IPS DF 4.7 (cell line): ENCODE measurements around the gene VPS16.
"Not testable (repeated sequence)": the region's sequence is repeated elsewhere in the genome, so short reads cannot be mapped to it uniquely, and the experiment has no call there.

ENCODE experiments used
- DNase-seq: peaks from one replicate; pipeline ENCODE4 v3.0.0-alpha.2; 2013; ENCODE audit warnings: low spot score; ENCODE audit errors: extremely low read depth

Gene VPS16

DNA sequence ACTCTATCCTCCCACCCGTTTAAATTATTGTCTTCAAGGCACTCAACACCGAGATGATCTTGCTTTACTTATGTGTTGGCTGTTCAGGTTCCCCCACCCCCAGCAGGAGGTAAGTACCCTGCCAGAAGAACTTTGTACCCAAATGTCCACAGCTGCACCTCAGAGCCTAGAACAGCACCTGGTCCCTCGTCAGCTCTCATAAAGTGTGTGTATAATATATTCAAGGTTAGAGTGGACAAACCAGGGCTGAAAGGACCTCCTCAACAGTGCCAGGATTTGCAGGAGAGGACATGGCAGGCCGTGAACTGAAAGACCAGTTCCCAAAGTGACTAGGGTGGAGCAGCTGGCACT is 34.2 kb upstream of the VPS16 start:
- DNase-seq, result no peak

DNA sequence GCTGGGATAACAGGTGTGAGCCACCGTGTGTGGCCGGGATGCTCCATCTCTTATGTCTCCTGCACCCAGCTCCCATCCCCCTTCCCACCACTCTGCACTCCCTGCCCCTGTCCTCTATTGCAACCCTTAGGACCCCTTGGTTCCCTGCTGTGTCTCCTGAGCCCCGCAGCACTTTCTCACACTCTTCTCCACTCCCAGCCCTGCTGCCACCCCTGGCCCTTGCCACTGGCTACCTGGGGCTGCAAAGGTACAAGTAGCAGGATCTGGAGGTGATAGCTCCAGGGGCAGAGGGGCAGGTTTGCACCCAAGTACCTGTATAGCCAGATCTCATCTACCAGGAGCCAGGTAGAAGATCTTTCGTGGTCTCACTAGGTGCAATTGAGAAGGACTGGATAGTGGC is 33.5 kb upstream of the VPS16 start:
- DNase-seq, result no peak

DNA sequence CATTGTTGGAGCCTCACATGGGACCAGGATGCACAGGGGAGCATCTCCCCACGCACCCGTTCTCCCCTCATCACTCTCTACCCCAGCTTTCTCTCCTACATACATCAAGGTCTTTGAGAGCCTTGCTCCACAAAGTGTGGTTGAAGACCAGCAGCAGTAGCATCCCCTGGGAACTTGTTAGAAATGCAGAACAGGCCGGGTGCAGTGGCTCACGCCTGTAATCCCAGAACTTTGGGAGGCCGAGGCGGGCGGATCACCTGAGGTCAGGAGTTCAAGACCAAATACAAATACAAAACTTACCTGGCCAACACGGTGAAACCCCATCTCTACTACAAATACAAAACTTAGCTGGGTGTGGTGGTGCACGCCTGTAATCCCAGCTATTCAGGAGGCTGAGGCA is 32.6 kb upstream of the VPS16 start:
- DNase-seq, result not testable (repeated sequence)

DNA sequence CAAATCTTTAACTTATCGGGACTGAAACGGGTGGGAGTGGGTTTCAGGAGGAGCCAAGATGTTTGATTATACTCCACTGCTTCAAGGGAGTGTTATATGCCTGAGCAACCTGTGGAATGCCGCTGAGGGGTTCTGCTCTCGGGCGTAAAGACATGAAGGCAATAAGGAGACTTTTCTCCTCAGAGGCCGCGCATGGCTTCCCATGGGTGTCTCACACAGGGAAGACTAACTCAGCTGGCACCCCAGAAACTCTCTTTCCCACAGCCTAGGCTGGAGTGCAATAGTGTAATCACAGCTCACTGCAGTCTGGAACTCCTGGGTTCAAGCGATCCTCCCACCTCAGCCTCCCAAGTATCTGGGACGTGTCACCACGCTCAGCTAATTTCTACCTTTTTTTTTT is 30.9 kb upstream of the VPS16 start:
- no peak for DNase-seq

DNA sequence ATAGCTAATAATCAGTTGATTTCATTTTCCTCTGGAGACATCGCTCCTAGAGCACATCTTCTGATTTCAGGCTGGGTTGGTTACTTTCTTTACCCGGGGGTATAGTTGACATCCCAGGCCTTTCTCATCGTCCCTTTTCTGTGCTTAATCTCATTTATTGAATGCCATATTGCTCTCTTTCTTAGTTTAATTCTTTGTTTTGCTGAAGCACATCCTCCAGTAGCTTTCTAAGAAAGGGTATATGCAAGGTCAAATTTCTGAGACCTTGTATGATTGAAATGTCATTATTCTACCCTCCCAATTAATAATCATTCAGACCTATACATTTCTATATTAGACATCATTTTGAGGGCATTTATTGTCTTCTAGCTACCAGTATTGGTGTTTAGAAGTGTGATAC is 28.4 kb upstream of the VPS16 start:
- DNase-seq, result no peak

DNA sequence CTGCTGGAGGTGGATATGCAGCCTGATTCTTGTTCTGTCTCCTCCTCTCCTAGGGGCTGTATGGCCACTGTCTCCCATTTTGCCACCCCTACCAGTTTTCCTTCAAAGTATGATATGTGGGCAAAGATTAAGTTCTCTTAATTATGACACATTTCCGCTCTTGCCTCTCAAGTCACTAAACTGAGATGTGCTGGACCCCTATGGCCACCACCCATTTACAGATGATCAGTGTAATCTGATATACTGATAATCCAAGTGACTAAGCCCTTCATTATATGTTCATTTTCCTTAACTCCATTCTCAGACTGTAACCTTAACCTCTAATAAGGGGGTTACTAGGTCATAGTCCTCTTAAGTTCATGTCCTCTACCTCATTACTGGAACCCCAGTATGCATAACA is 26.5 kb upstream of the VPS16 start:
- DNase-seq, result no peak

DNA sequence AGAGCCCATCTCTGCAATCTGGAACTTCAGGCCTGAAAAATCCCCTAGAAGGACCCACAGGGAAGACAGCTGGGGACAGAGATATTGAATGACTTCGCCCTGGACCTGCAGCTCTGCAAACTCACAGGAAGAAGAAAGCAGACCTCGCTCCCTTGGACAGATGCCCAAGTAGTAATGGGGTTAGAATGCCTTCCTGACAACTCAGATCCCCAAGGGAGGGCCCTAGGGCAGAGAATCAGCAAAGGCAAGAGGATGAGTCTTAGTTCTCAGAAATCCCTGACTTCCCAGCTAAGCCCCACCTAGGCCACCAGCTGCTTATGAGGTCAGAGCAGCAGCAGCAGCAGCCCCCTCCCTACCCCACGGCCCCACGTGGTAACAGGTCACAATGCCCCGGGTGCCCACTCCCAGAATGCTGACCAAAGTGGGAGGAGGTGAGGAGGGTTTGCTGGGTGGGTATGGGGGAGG is 25.9 kb upstream of the VPS16 start, which contains the start of gene C20orf141:
Gene C20orf141, plus strand, starts transcription at position 401 of the 465 bp plus-strand sequence. CDS start 198 bp downstream, outside the sequence.
- no peak for DNase-seq

DNA sequence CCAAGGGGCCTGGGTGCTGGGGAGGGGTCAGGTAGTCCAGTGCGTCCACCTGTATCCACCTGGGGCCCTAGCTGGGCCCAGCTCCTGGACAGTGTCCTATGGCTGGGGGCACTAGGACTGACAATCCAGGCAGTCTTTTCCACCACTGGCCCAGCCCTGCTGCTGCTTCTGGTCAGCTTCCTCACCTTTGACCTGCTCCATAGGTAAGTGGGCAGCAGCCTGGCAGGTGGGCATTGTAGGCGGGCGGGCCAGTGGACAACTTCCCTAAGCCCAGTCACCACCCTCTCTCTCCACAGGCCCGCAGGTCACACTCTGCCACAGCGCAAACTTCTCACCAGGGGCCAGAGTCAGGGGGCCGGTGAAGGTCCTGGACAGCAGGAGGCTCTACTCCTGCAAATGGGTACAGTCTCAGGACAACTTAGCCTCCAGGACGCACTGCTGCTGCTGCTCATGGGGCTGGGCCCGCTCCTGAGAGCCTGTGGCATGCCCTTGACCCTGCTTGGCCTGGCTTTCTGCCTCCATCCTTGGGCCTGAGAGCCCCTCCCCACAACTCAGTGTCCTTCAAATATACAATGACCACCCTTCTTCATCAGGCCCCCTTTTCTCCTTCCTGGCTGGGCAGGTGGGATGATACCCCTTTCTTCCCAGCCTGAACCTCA is 25.2 kb upstream of the VPS16 start:
- no peak for DNase-seq

DNA sequence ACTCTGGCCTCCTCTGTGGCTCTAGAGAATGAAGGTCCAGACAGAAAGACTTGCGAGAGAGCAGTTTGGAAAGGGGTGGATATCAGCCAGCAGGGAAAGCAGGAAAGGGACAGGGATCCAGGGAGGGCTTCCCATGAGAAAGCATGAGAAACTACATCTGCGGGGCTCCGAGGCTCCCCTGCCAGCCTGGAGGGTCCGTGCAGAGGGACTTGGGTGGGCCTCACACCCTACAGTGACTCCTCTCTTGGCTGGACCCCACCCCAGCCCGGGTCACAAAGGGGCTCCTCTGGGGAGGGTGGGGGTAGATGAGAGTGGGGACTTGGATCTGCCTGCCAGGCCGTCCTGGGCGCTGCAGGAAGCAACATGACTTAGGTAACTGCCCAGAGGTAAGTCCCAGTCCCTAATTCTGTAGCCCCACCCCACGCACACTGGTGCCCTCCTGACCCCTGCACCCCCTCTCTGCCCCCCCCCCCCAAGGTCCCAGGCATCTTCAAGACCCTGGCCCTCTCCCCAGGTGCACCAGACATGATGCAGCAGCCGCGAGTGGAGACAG is 24.4 kb upstream of the VPS16 start, which contains the start of gene TMEM239:
Gene TMEM239, plus strand, starts transcription at position 335 of the 553 bp plus-strand sequence. Its CDS starts 191 bp downstream, at position 526.
- DNase-seq, result no peak

DNA sequence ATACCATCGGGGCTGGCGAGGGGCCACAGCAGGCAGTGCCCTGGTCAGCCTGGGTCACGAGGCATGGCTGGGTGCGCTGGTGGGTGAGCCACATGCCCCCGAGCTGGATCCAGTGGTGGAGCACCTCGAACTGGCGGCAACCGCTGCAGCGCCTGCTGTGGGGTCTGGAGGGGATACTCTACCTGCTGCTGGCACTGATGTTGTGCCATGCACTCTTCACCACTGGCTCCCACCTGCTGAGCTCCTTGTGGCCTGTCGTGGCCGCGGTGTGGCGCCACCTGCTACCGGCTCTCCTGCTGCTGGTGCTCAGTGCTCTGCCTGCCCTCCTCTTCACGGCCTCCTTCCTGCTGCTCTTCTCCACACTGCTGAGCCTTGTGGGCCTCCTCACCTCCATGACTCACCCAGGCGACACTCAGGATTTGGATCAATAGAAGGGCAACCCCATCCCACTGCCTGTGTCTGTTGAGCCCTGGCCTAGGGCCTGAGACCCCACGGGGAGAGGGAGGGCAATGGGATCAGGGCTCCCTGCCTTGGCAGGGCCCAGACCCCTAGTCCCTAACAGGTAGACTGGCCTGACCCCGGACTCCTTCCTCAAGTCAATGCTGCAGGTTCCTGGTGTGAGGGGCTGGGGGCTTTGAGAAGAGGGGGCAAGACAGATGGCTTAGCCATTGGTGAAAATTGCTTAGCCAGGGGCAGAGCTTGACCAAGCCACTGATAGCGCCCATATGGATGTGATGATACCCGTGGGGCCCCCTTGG is 23.8 kb upstream of the VPS16 start:
- no peak for DNase-seq

DNA sequence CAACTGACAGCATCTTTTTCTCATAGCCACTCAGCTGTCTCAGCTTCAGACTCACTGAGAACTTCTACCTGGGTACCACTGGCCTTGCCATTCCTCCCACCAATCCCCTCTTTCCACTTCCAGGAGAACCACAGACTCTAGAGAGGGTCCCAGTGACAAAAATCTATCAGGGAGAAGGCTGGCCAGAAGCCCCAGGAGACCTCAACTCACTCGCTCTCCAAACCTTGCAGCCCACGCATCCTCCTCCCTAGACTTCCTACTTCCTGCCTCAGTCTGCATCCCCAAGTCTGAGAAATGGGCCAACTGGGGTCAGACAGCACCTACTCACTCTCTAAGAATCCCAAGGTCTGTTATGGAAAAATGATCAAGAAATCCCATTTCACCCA is 23.2 kb upstream of the VPS16 start:
- DNase-seq, result no peak

DNA sequence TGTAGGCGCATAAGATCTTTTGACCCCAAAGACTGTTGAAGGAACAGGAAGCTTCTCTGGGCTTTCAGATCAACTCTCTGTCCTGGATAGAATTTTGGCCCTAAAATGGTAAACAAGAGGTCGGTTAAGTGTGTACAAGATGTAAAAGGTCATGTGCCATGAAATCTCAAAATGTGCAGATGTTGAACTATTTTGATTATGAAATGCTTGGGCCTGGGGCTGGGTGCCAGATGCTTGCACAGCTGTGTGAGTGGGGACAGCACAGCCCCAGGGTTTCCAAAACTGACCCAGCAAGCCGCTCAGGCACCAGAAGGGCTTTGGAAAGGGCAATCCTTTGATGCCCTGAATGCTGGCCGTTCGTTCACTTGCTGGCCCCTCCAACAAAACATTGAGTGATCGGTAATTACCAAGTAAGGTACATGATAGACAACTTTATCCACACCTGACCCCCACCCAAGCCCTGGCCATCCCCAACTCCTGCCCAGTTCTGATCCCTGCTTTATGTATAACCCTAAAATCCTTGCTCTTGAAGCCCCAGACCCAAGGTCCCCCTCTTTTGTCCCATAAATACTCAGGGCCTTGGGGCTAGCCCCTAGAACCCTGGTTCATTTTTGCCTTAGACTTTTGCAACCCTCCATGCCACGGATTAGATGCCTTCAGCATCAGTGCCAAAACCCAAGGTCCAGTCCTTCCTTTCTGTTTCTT is 22.5 kb upstream of the VPS16 start:
- DNase-seq, result no peak

DNA sequence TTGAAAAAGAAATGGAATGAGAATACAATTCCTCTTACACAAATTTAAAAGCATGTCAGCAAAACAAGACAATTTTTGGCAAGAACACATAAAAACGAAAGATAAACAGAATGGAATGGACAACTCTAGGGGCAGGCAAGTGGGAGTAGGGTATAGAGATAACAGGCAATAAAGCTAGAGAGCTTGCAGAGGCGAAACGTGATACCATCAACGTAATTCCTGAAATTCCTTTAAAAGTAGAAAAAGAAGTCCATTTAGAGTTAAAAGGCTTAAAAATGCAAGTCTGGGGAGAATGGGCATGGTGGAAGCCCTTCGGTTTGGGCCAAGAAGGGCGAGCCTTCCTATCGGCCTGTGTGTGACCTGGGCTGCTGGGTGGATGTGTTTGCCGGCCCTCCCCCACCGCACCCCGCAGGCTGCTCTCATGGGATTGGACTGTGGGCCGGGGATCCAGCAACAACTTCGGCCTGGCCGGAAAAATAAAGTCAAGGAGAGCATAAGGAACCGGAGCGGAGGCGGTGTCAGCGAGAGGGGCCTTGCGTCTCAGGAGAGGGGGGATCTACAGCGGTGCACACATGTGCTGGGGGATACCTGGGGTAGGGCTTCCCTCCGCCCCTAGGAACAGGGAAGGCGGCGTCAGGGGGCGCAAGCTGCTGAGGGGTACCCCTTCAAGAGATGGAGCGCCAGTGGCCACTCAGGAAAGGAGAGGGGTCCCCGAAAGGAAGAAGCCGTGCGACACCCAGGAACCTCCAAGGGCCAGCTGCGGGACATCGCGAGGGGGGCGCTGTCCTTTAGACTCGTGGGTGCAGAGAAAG is 20.3 kb upstream of the VPS16 start:
- no peak for DNase-seq

DNA sequence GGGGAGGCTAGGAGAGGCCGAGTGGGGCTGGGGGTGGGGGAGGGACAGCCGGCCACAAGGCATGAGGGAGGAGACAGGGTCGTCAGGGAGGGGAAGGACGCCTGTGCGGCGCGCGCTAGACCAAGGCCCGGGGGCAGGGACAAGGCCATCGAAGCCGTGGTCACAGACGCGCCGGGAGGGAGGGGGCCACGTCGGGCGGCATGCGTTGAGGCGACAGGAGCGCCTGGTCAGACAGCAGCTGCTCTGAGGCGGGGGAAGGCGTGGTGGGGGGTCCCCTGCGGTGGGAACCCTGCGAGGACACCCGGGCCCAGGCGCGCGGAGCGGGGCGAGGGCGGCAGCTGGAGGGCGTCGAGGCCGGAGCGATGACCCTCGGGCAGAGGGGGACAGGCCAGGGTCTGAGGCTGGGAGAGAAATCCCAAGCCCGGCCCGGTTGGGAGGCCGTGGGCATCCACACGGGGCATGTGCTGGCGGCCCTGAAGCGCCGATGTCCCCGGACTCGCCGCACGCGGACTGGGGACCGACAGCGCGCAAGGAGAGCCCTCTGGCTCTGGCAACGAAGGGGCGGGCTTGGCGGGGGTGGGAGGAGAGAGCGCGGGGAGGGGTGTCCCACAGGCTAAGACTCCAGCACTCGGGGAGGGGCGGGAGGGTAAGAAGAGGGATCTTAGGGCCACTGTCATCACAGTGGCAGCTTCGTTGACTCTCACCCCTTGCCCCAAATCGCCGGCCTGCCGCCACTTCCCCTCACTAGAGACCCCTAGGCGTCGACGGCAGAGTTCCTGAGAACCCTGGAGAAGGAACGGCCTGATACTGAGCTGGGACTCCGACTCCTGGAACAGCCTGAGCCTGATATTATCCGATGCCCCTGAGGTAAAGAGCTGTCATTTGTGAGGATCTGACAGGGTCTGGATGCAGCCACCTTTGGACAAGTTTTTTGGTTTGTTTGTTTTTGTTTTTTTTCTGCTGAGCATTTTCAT is 19.4 kb upstream of the VPS16 start:
- no peak for DNase-seq

DNA sequence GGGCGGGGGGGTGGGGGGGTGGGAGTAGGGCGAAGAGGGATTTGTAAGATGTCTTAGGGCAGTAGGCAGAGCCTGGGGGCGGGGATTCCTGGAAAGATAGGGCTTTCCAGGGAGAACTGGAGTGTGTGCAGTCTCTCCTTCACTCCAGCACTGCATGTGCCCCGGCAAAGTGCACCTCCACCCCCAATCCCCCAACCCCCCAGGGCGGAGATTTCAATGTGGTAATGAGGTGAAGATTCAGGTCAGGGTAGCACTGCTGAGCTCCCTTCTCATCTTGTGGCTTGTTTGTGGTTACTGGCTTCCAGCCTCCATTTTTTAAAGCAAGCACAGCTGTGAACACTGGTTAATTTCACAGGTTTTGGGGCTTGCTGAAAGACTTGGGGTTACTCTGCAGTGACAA is 18.5 kb upstream of the VPS16 start:
- DNase-seq, result no peak

DNA sequence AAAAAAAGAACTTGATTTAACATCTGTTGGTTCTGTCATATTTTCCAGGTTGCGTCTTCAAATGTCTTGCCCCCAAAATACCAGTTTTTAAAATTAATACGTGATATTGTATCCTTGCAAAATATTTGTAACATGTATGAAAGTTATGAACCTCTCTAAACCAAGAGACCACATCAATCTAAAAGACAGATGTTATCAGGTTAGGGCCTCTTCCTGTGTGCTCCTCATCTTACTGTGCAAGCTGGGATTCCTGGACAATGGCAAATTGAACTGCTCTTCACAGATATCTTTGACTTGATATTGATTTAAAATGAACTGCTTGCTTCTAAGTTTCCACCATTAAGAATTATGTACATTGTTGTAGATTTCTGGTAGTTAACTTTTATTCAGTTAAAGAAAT is 14.8 kb upstream of the VPS16 start:
- DNase-seq, result no peak

DNA sequence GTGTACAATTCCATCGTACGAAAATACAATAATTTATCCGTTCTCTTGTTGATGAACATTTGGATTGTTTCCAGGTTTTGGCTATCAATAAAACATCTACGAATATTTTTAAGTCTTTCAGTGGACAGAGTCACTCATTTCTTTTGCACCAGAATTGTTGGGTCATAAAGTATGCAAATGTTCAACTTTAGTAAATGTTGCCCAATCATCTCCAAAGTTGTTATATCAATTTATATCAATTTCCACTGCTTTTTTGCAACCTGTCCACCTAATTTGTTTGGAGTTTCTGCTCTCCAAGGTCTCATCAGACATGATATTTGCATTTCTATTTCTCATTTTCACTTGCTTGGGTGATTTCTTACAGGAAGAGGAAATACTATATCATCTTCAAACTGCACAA is 13.9 kb upstream of the VPS16 start:
- no peak for DNase-seq

DNA sequence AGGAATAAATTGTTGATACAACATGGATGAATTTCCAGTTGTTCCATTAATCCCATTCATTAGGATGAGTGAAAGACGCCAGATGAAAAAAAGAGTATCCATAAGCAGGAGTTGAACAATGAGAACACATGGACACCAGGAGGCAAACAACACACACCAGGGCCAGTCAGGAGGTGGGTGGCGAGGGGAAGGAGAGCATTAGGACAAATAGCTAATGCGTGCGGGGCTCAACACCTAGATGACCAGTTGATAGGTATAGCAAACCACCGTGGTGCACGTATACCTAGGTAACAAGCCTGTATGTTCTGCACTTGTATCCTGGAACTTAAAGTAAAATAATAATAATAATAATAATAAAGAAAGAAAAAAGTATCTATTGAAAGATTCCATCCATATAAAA is 11.2 kb upstream of the VPS16 start:
- DNase-seq, result no peak

DNA sequence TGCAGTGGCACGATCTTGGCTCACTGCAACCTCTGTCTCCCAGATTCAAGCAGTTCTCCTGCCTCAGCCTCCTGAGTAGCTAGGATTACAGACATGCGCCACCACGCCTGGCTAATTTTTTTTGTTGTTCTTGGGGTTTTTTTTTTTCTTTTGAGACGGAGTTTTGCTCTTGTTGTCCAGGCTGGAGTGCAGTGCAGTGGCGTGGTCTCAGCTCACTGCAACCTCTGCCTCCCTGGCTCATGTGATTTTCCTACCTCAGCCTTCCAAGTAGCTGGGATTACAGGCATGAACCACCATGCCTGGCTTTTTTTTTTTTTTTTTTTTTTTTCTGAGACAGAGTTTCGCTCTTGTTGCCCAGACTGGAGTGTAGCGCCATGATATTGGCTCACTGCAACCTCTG is 9.3 kb upstream of the VPS16 start:
- DNase-seq, result not testable (repeated sequence)

DNA sequence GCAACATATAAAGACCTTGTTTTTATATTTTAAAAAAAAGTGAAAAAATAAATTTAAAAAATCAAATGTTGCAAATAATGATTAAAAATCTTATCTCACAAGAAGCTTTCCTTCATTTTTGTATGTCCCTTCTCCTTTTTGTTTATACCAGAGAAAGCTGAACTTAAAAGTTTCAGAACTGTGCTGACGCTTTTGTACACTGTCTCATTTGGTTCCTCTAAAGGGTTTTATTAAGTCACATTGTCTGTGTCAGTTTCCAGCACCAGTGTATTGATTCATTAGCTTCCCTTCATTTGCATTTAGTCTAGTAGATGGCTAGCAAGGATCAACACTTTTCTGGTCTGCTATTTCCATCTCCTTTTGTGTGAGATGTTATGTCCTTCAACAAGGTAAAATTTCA is 6.8 kb upstream of the VPS16 start:
- DNase-seq, result no peak
